Prostate gland (tissue), 2 donors: ENCODE results near the gene PGGT1B. TPM values are rescaled to one million over a fixed set of nuclear protein-coding genes. Genes with fewer than 3 reads are reported as not detected.

Source experiments
- DNase-seq: peaks from one replicate; pipeline ENCODE4 v3.0.0-alpha.2; 2019; ENCODE audit warnings: low spot score
- H3K27ac ChIP-seq, 2 donors: fragments of 200-600 bp; sonication (generic); 2 replicates each; pipeline ENCODE4 v1.5.1; 2017 to 2019
- H3K27me3 ChIP-seq: fragments of 200-600 bp; sonication (generic); replicated peaks from 2 replicates; pipeline ENCODE4 v1.5.1; 2019; ENCODE audit not compliant: insufficient read depth
- H3K36me3 ChIP-seq, 2 donors: fragments of 200-600 bp; sonication (generic); 1 replicate in 1 of 2; 2 replicates in 1 of 2; pipeline versions ENCODE4 v1.5.1 to v1.8.1; 2017 to 2019
- H3K4me1 ChIP-seq: fragments of 200-600 bp; sonication (generic); replicated peaks from 2 replicates; pipeline ENCODE4 v1.5.1; 2019
- H3K4me3 ChIP-seq, 2 donors: fragments of 200-600 bp; sonication (generic); 2 replicates each; pipeline ENCODE4 v1.5.1; 2017 to 2019
- H3K9me3 ChIP-seq: fragments of 200-600 bp; sonication (generic); 2 replicates; pipeline ENCODE4 v1.5.1; 2017
- CTCF ChIP-seq, 4 experiments: fragments of 200-600 bp in 2 of 4; fragments of 450-650 bp in 2 of 4; sonication (generic) in 2 of 4; IDR thresholded peaks; 1 replicate in 3 of 4; 2 replicates in 1 of 4; pipeline ENCODE4 v1.5.1; 2016 to 2019; ENCODE audit warnings: antibody characterized with exemption in 4 of 4, mild to moderate bottlenecking in 2 of 4, moderate library complexity in 2 of 4
- POLR2A ChIP-seq: fragments of 450-650 bp; IDR thresholded peaks from one replicate; pipeline ENCODE4 v1.6.1; 2016; ENCODE audit warnings: antibody characterized with exemption, mild to moderate bottlenecking
- POLR2AphosphoS5 ChIP-seq: sonication (generic); formaldehyde crosslinking; IDR thresholded peaks from one replicate; pipeline ENCODE4 v1.6.1; 2017; ENCODE audit warnings: antibody characterized with exemption
- WGBS: methylation state at CpG from one replicate; pipeline ENCODE4 v1.1.5; 2018; 5-methylcytosine and 5-hydroxymethylcytosine counted together
- intact Hi-C: fragments of 100-400 bp; cut with DNase I; formaldehyde crosslinking; loops from one replicate; pipeline ENCODE4 v1.14.2; 2022
- total RNA-seq, 2 donors: library from RNA; depleted of rRNA; stranded (reverse); fragments of >200 nt; gene quantifications; one replicate each; pipeline ENCODE4 v1.1.0, GENCODE V29; 2016

PGGT1B gene
- total RNA-seq, 2 donors from 2014 or later, result 9.1 to 15.3 TPM

- H3K4me3 ChIP-seq, result no peak overlapping the region
- H3K27ac ChIP-seq, result no peak overlapping the region
- no peak for DNase-seq
- H3K9me3 ChIP-seq, result no peaks in the 10 kb centered on the region
- TF ChIP-seq CTCF (IDR thresholded peaks at IDR 0.05) (no peak), POLR2A (no peak), POLR2AphosphoS5 (no peak)
- H3K27me3 ChIP-seq, result no peaks in the 10 kb centered on the region
- H3K36me3 ChIP-seq, result no peaks in the 10 kb centered on the region
- intact Hi-C loops, result no loop called here
- no peaks in the 10 kb centered on the region for H3K4me1 ChIP-seq
Observed at GRCh38 chr5:115291397-115291796, 28.7 kb upstream of the PGGT1B start.

- H3K4me3 ChIP-seq, result no peak overlapping the region
- intact Hi-C loops, result no loop called here
- no peak for TF ChIP-seq POLR2AphosphoS5
- no peak for TF ChIP-seq POLR2A
- no peak for TF ChIP-seq CTCF (IDR thresholded peaks at IDR 0.05)
- no peaks in the 10 kb centered on the region for H3K4me1 ChIP-seq
- no peaks in the 10 kb centered on the region for H3K9me3 ChIP-seq
- no peaks in the 10 kb centered on the region for H3K27me3 ChIP-seq
- H3K27ac ChIP-seq, result no peak overlapping the region
- 72% methylated on average over 4 of the region's 4 CpGs for WGBS
- no peak for DNase-seq
- H3K36me3 ChIP-seq, result no peaks in the 10 kb centered on the region
Observed at GRCh38 chr5:115289104-115289503, 26.4 kb upstream of the PGGT1B start.

- intact Hi-C loops, result no loop called here
- DNase-seq, result no peak
- H3K27ac ChIP-seq, result no peak overlapping the region
- WGBS, result 96% methylated on average over 1 of the region's 1 CpG
- H3K27me3 ChIP-seq, result no peaks in the 10 kb centered on the region
- H3K4me3 ChIP-seq, result no peak overlapping the region
- H3K36me3 ChIP-seq, result no peaks in the 10 kb centered on the region
- TF ChIP-seq POLR2AphosphoS5 (no peak), CTCF (IDR thresholded peaks at IDR 0.05) (no peak), POLR2A (no peak)
- H3K9me3 ChIP-seq, result no peaks in the 10 kb centered on the region
- no peaks in the 10 kb centered on the region for H3K4me1 ChIP-seq
Observed at GRCh38 chr5:115284021-115284420, 21.3 kb upstream of the PGGT1B start.

GRCh38 chr5:115282131-115282530 is 19.5 kb upstream of the PGGT1B start:
- Histone ChIP-seq H3K36me3 (no peaks in the 10 kb centered on the region), H3K9me3 (no peaks in the 10 kb centered on the region), H3K27ac (no peak overlapping the region), H3K4me3 (no peak overlapping the region), H3K27me3 (no peaks in the 10 kb centered on the region), H3K4me1 (no peaks in the 10 kb centered on the region)
- DNase-seq, result no peak
- TF ChIP-seq POLR2AphosphoS5, result no peak
- TF ChIP-seq POLR2A, result no peak
- no peak for TF ChIP-seq CTCF (IDR thresholded peaks at IDR 0.05)
- 41% methylated on average over 1 of the region's 1 CpG for WGBS
- intact Hi-C loops, result no loop called here

GRCh38 chr5:115274584-115274983 is 11.9 kb upstream of the PGGT1B start:
- 92% methylated on average over 3 of the region's 3 CpGs for WGBS
- H3K36me3 ChIP-seq, result no peaks in the 10 kb centered on the region
- H3K27me3 ChIP-seq, result no peaks in the 10 kb centered on the region
- no peaks in the 10 kb centered on the region for H3K4me1 ChIP-seq
- intact Hi-C loops, result no loop called here
- H3K4me3 ChIP-seq, result no peak overlapping the region
- no peaks in the 10 kb centered on the region for H3K9me3 ChIP-seq
- no peak for DNase-seq
- no peak overlapping the region for H3K27ac ChIP-seq
- TF ChIP-seq POLR2A (no peak), POLR2AphosphoS5 (no peak), CTCF (IDR thresholded peaks at IDR 0.05) (no peak)
